GM23248 (cell line): Measurements from ENCODE around the gene ULBP1.
"Not testable (repeated sequence)": the region's sequence is repeated elsewhere in the genome, so short reads cannot be mapped to it uniquely, and the experiment has no call there.

Experiments used
- EZH2 ChIP-seq: fragments of 200-600 bp; sonication (generic); IDR thresholded peaks from 2 replicates; pipeline ENCODE4 v1.6.1; 2018; ENCODE audit warnings: antibody characterized with exemption, mild to moderate bottlenecking; ENCODE audit not compliant: insufficient read depth, poor library complexity, severe bottlenecking
- EZH2phosphoT487 ChIP-seq: fragments of 200-600 bp; sonication (generic); IDR thresholded peaks from 2 replicates; pipeline ENCODE4 v1.6.1; 2018; ENCODE audit warnings: antibody characterized with exemption, moderate library complexity, mild to moderate bottlenecking, low read depth; ENCODE audit not compliant: insufficient read depth

GRCh38 chr6:149953390-149953789, 10.4 kb upstream of the ULBP1 start:
- not testable (repeated sequence) for TF ChIP-seq EZH2phosphoT487, EZH2
